Measurements from ENCODE around the gene ELFN2. TPM values are rescaled to one million over a fixed set of nuclear protein-coding genes. Genes with fewer than 3 reads are reported as not detected.
"Not testable (repeated sequence)": the region's sequence is repeated elsewhere in the genome, so short reads cannot be mapped to it uniquely, and the experiment has no call there.

ELFN2 gene
- total RNA-seq, 1 donor from 2014 or later, result 14.7 TPM

- no peak for DNase-seq
Measured at GRCh38 chr22:37334859-37335805, 92.1 kb downstream of the ELFN2 start.

GRCh38 chr22:37334461-37334858 lies 92.8 kb downstream of the ELFN2 start:
- no peak for DNase-seq

- no peak for DNase-seq
Measured at GRCh38 chr22:37333724-37334460, 93.4 kb downstream of the ELFN2 start.

- no peak for DNase-seq
Measured at GRCh38 chr22:37331856-37332536, 95.3 kb downstream of the ELFN2 start.

- DNase-seq, result peak; percentile 35
Measured at GRCh38 chr22:37331034-37331428, 96.2 kb downstream of the ELFN2 start.

GRCh38 chr22:37330200-37331033 lies 96.9 kb downstream of the ELFN2 start:
- DNase-seq, result peak; percentile 66

GRCh38 chr22:37329238-37330140 lies 97.8 kb downstream of the ELFN2 start:
- DNase-seq, result no peak

GRCh38 chr22:37328538-37329237 lies 98.6 kb downstream of the ELFN2 start:
- not testable (repeated sequence) for DNase-seq

- DNase-seq, result no peak
Measured at GRCh38 chr22:37328017-37328416, 99.3 kb downstream of the ELFN2 start.

- DNase-seq, result no peak
Measured at GRCh38 chr22:37326726-37327125, 100.6 kb downstream of the ELFN2 start.

- DNase-seq, result no peak
Measured at GRCh38 chr22:37325039-37325395, 102.3 kb downstream of the ELFN2 start.

GRCh38 chr22:37324340-37325038 lies 102.8 kb downstream of the ELFN2 start:
- no peak for DNase-seq

GRCh38 chr22:37320726-37321677 lies 106.3 kb downstream of the ELFN2 start:
- no peak for DNase-seq

GRCh38 chr22:37319469-37319868 lies 107.8 kb downstream of the ELFN2 start:
- no peak for DNase-seq

GRCh38 chr22:37318364-37319109 lies 108.7 kb downstream of the ELFN2 start:
- no peak for DNase-seq
